Gastrocnemius medialis (tissue), 4 donors: ENCODE data around the gene ARRDC5. TPM values are rescaled to one million over a fixed set of nuclear protein-coding genes. Genes with fewer than 3 reads are reported as not detected.

Experiments
- ATAC-seq, 2 donors: fragments of 150-250 bp; one replicate each; pipeline ENCODE4 v1.9.1; 2016
- DNase-seq, 2 donors: peaks; one replicate each; pipeline ENCODE4 v3.0.0-alpha.2; 2019
- H3K27ac ChIP-seq, 4 donors: fragments of 200-600 bp; sonication (generic); 1 replicate in 1 of 4; 2 replicates in 3 of 4; pipeline ENCODE4 v1.5.1; 2016 to 2018; ENCODE audit warnings: mild to moderate bottlenecking in 2 of 4, moderate library complexity in 1 of 4
- H3K27me3 ChIP-seq, 3 donors: fragments of 200-600 bp; sonication (generic) in 2 of 3; 1 replicate in 1 of 3; 2 replicates in 2 of 3; pipeline versions ENCODE4 v1.5.1 to v1.6.0; 2016 to 2019; ENCODE audit warnings: mild to moderate bottlenecking in 1 of 3, moderate library complexity in 1 of 3
- H3K36me3 ChIP-seq, 2 donors: fragments of 200-600 bp; sonication (generic) in 1 of 2; one replicate each; pipeline ENCODE4 v1.5.1; 2017 to 2018
- H3K4me1 ChIP-seq, 2 donors: fragments of 200-600 bp; sonication (generic) in 1 of 2; one replicate each; pipeline ENCODE4 v1.5.1; 2016 to 2017; ENCODE audit warnings: mild to moderate bottlenecking in 2 of 2
- H3K4me3 ChIP-seq, 4 donors: fragments of 200-600 bp; sonication (generic) in 3 of 4; 1 replicate in 1 of 4; 2 replicates in 3 of 4; pipeline ENCODE4 v1.5.1; 2016 to 2019; ENCODE audit warnings: mild to moderate bottlenecking in 2 of 4
- H3K9me3 ChIP-seq, 3 donors: fragments of 200-600 bp; sonication (generic) in 2 of 3; 1 replicate in 1 of 3; 2 replicates in 2 of 3; pipeline ENCODE4 v1.5.1; 2016 to 2019
- CTCF ChIP-seq, 5 experiments: fragments of 450-650 bp in 3 of 5; fragments of 200-600 bp in 2 of 5; sonication (generic) in 2 of 5; IDR thresholded peaks in 4 of 5; conservative IDR thresholded peaks in 1 of 5; 1 replicate in 4 of 5; 2 replicates in 1 of 5; pipeline ENCODE4 v1.5.1; 2016 to 2019; ENCODE audit warnings: antibody characterized with exemption in 5 of 5, mild to moderate bottlenecking in 3 of 5, moderate library complexity in 3 of 5
- POLR2A ChIP-seq, 2 donors: fragments of 450-650 bp; IDR thresholded peaks; one replicate each; pipeline ENCODE4 v1.6.1; 2017; ENCODE audit warnings: antibody characterized with exemption in 2 of 2, mild to moderate bottlenecking in 2 of 2, moderate library complexity in 2 of 2
- in situ Hi-C, 4 donors: fragments of 200-750 bp; cut with MboI; loops; one replicate each; pipeline versions ENCODE4 v1.15.0 to v1.8.0; 2017; ENCODE audit warnings: low sequenced_read_pairs in 4 of 4
- intact Hi-C: fragments of 100-400 bp; cut with DNase I; formaldehyde crosslinking; loops from one replicate; pipeline ENCODE4 v1.15.1; 2023; ENCODE audit warnings: low total_unique reads
- total RNA-seq, 4 donors: library from RNA; depleted of rRNA; stranded (reverse); fragments of >200 nt; gene quantifications; one replicate each; pipeline versions ENCODE4 v1.1.0 to v1.2.3, GENCODE V29; 2016

The ARRDC5 gene
- total RNA-seq, 4 donors from 2014 or later: not detected

GRCh38 chr19:4914736-4915501, 12.2 kb upstream of the ARRDC5 start:
- no peaks in the 10 kb centered on the region for H3K9me3 ChIP-seq
- ATAC-seq (no peak), DNase-seq (no peak)
- no peaks in the 10 kb centered on the region for H3K36me3 ChIP-seq
- H3K27ac ChIP-seq: no peak overlapping the region
- H3K4me1 ChIP-seq: peaks cover 16 to 18% of the 10 kb centered on the region in 2 donors
- H3K4me3 ChIP-seq: no peak overlapping the region
- TF ChIP-seq POLR2A (IDR thresholded peaks at IDR 0.05) (no peak), CTCF (IDR thresholded peaks at IDR 0.05 in 4 of 5, conservative IDR thresholded peaks at IDR 0.05 in 1 of 5) (no peak)
- intact Hi-C loops (no loop called here), in situ Hi-C loops (loop anchor here (5.0 kb wide), 3 partner anchors 43 to 108 kb away; no protein-coding TSS in a partner anchor)
- H3K27me3 ChIP-seq: no peaks in the 10 kb centered on the region

- no peaks in the 10 kb centered on the region for H3K36me3 ChIP-seq
- intact Hi-C loops: no loop called here
- no peaks in the 10 kb centered on the region for H3K27me3 ChIP-seq
- no peaks in the 10 kb centered on the region for H3K9me3 ChIP-seq
- ATAC-seq: no peak
- no peak overlapping the region for H3K4me3 ChIP-seq
- no peak overlapping the region for H3K27ac ChIP-seq
- peaks cover 18% of the 10 kb centered on the region in 2 donors for H3K4me1 ChIP-seq
- in situ Hi-C loops: loop anchor here (5.0 kb wide), 3 partner anchors 42 to 107 kb away; no protein-coding TSS in a partner anchor
- no peak for DNase-seq
- TF ChIP-seq CTCF (IDR thresholded peaks at IDR 0.05 in 4 of 5, conservative IDR thresholded peaks at IDR 0.05 in 1 of 5) (no peak), POLR2A (IDR thresholded peaks at IDR 0.05) (no peak)
Observed at GRCh38 chr19:4913996-4914735, 11.5 kb upstream of the ARRDC5 start.

- Histone ChIP-seq H3K27ac (peak overlapping the region in 1 of 4 donors; percentile 21), H3K36me3 (no peaks in the 10 kb centered on the region), H3K4me3 (peak overlapping the region in 3 of 4 donors; percentile 3 to 60 (median 36)), H3K27me3 (no peaks in the 10 kb centered on the region), H3K4me1 (peaks cover 18 to 20% of the 10 kb centered on the region in 2 donors), H3K9me3 (no peaks in the 10 kb centered on the region)
- TF ChIP-seq CTCF (IDR thresholded peaks at IDR 0.05 in 4 of 5, conservative IDR thresholded peaks at IDR 0.05 in 1 of 5): peak; percentile 69 to 87 (median 79)
- TF ChIP-seq POLR2A (IDR thresholded peaks at IDR 0.05): no peak
- intact Hi-C loops: loop anchor here (1.0 kb wide), 2 partner anchors 40 to 103 kb away; no protein-coding TSS in a partner anchor
- DNase-seq (peak; percentile 28 to 40), ATAC-seq (peak; percentile 43 to 62)
- in situ Hi-C loops: loop anchor here (5.0 kb wide), 3 partner anchors 40 to 105 kb away; no protein-coding TSS in a partner anchor
Observed at GRCh38 chr19:4911786-4912672, 9.3 kb upstream of the ARRDC5 start.

- intact Hi-C loops (loop anchor here (1.0 kb wide), 2 partner anchors 39 to 102 kb away; no protein-coding TSS in a partner anchor), in situ Hi-C loops (loop anchor here (5.0 kb wide), 3 partner anchors 39 to 104 kb away; no protein-coding TSS in a partner anchor)
- no peaks in the 10 kb centered on the region for H3K36me3 ChIP-seq
- H3K27me3 ChIP-seq: no peaks in the 10 kb centered on the region
- H3K4me1 ChIP-seq: peaks cover 18 to 20% of the 10 kb centered on the region in 2 donors
- H3K9me3 ChIP-seq: no peaks in the 10 kb centered on the region
- TF ChIP-seq CTCF (IDR thresholded peaks at IDR 0.05 in 4 of 5, conservative IDR thresholded peaks at IDR 0.05 in 1 of 5) (no peak), POLR2A (IDR thresholded peaks at IDR 0.05) (no peak)
- peak overlapping the region in 3 of 4 donors; percentile 3 to 69 (median 60) for H3K4me3 ChIP-seq
- DNase-seq: no peak
- peak overlapping the region in 1 of 4 donors; percentile 21 for H3K27ac ChIP-seq
- ATAC-seq: no peak
Observed at GRCh38 chr19:4911314-4911713, 8.6 kb upstream of the ARRDC5 start.
